Activated effector memory CD4-positive, alpha-beta T cell treated with Interleukin-2 at 50 U/mL for 16 hours (primary cell): ENCODE data around the gene GYS2.
"Not testable (repeated sequence)": the region's sequence is repeated elsewhere in the genome, so short reads cannot be mapped to it uniquely, and the experiment has no call there.

Experiments used
- DNase-seq: peaks from one replicate; pipeline ENCODE4 v3.0.0-alpha.2; 2020

Gene GYS2

DNA sequence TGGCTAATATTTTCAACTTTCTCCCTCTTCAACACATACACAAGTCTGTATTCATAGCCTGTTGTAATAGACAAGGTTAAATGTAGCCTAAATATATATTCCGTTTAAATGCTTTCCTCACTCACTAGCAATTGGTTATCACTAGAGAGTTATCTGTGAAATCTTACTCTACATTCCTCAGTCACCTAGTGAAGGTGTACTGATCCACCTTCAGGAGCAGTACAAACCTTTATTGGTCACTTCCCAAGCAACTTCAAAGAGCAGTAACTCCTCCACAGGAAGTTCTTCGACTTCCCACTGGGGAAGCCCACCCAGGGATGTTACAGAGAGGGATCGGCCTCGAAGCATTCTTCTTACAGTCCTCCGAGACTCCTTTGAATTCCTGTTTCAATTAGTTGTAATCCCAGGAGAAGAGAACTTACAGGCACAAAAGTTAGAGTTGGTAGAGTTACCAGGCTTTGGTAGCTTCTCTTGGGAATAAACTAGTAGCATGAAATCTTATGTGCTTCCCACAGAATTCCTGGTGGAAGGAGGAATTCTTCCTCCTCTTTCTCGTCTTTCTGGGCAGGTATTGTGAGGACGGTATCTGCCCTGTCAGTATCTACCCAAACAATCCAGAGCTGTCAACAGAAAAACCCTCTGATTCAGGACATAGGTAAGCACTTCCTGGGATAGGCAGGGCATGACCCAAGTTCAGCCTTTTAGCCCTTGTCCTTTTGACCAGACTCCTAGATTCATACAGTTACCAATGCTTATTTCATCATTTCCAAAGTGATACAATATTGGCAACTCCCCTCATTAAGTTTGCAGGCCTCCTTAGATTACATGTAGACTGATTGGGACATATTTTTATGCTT lies at the start of gene GYS2:
TSS of gene GYS2 (minus strand) at position 603 of the 857 bp plus-strand sequence. CDS start at position 348, 255 bp downstream.
- DNase-seq: no peak

GRCh38 chr12:21651821-21652220 lies 47.2 kb upstream of the GYS2 start:
- no peak for DNase-seq

DNA sequence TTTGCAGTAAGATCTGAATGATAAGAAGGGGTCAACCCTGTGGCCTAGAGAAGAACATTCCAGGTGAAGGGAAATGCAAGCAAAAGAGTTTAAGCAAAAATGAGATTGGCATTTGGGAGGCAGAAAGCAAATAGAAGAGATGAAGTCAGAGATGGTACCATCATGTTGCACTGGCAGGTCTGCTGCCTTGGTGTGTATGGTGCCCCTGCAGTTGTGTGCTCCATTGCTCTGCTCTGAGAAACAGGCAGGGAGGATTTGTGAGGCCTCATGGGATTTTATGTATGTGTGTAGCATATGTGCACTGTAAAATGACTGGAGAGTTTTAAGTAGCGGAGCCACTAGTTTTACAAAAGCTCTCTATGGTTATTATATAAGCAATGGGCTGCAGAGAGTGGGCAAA lies 46.4 kb upstream of the GYS2 start:
- no peak for DNase-seq

DNA sequence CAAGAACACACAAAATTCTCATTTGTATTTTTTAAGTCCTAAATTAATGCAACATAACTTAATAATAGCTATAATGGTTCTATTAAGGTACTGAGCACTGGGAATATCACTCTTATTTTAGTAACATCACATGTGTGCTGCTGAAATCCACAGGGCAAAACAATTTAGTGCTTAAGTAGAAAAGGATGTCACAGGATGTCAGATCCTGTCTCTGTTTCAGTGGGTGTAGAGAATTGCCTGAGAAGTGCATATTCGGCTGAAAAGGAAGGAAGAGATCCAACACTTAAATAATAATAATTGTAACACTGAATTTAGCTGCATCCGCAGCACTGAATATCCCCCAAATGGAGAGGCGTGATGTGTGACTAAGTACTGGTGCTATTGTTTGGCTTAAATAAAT lies 44.4 kb upstream of the GYS2 start:
- no peak for DNase-seq

DNA sequence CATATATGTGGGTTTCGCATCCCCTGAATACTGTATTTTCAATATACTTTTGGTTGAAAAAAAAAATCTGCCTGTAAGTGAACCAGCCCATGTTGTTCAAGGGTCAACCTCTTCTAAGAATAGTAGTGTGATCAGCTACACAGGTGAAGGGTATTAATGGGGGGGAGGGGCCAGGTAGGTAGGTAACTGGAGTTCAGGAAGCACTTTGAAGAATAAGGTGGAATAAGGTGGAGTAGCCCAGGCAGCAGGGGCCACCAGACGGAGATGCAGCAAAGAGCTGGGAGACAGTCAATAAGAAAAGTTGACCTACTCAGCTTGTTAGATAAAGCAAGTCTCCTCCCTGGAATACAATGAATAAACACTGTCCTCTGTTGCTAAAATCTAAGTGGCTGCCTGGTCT lies 43.7 kb upstream of the GYS2 start:
- no peak for DNase-seq

DNA sequence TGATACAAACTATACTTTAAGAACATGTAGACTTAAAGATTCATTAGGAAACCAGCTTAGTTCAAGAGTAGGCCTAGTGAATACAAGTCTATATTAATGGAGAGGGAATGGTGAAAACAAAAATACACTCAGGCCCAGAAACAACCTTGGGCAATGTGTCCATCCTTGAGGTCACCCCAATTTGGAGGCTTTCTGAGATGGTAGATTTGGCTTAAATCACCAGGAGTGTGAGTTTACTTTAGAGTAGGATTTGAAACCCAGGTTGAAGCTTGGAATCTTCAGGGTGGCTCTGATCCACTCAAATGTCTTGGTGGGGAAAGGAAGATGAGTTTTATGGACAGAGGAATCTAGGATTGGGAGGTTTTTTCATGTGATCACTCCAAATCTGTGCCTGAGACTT lies 42.5 kb upstream of the GYS2 start:
- no peak for DNase-seq

DNA sequence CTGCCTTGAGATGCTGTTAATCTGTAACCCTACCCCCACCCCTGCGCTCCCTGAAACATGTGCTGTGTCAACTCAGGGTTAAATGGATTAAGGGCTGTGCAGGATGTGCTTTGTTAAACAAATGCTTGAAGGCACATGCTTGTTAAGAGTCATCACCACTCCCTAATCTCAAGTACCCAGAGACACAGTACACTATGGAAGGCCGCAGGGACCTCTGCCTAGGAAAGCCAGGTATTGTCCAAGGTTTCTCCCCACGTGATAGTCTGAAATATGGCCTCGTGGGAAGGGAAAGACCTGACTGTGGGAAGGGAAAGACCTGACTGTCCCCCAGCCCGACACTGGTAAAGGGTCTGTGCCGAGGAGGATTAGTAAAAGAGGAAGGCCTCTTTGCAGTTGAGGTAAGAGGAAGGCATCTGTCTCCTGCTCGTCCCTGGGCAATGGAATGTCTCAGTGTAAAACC lies 40.4 kb upstream of the GYS2 start:
- DNase-seq: not testable (repeated sequence)

- DNase-seq: no peak
These were observed 39.9 kb upstream of the GYS2 start for GRCh38 chr12:21644516-21644915.

DNA sequence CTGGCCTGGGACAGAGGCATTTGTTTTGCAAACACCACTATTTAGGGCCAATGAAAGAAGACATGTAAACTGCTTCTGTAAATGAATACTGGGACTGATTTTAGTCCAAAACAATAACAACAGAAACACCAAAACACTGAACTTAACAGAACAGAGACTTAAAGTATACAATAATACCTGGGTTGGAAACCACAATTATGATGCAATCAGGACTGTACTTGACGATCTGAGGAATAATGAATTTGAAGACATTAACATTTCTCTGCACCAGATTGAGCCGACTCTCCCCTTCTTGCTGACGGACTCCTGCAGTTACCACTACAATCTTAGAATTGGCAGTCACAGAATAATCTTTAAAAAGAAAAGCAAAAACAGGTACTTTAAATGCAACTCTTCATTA lies 39.1 kb upstream of the GYS2 start:
- DNase-seq: no peak

GRCh38 chr12:21642707-21643389 lies 38.2 kb upstream of the GYS2 start:
- DNase-seq: no peak

- no peak for DNase-seq
These were observed 33.6 kb upstream of the GYS2 start for GRCh38 chr12:21638054-21638891.

GRCh38 chr12:21634245-21634644 lies 29.6 kb upstream of the GYS2 start:
- no peak for DNase-seq

- no peak for DNase-seq
These were observed 26.7 kb upstream of the GYS2 start for GRCh38 chr12:21631367-21631766.

DNA sequence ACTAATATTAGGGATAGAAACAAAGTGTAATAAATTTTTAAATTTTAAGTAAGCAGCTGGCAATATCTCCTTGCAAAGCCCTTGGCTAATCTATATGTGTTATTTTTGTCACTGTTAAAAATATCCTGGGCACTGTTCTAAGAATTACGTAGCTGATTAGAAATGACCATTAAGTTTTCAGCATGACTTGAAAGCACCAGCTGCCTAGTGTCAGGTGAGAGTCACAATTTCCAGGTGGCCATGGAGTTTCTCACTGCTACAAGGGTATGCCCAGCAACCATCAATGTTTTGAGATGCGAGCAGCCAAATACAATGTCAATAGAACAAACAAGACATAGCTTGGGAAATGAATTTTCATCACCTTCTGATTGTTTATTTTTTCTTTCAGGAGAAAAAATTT lies 23.3 kb upstream of the GYS2 start:
- DNase-seq: no peak

DNA sequence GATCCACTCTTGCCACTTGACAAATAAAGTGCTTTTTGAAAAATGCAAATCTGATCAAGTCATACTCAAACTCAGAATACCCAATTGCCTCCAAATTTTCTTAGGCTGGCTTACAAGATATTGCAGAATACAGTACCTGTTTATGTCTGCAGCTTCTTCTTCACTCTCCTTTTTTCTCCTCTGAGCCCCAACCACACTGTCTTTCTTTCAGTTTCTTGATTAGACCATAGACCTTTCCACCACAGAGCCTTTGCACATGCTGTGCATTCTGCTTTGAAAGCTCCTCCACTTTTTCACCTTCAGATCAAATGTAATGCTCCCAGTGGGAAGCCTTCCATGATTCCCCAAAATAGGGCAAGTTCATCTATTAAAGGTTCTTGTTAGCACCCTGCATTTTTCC lies 13.9 kb upstream of the GYS2 start:
- DNase-seq: no peak

GRCh38 chr12:21617030-21617429 lies 12.4 kb upstream of the GYS2 start:
- DNase-seq: no peak

DNA sequence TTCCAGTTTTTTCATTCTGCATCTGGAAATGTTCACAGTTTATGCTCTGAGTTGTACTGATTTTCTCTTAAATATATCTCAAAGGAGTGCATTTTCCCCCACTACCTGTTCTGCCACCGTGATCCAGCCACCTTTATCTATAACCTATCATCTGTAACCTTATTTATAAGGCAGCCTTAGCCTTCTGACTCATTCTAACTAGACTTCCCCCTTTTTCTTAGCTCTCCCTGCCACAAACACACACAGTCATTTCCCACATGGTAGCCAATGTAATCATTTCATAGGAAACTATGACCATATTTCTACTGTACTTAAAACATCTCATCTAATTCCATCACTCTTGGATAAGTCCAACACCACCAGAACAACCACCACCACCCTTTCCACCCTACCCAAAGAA lies 10.8 kb upstream of the GYS2 start:
- no peak for DNase-seq

GRCh38 chr12:21614506-21614905 lies 9.9 kb upstream of the GYS2 start:
- DNase-seq: no peak

- DNase-seq: no peak
These were observed 9.3 kb upstream of the GYS2 start for GRCh38 chr12:21613931-21614330.

DNA sequence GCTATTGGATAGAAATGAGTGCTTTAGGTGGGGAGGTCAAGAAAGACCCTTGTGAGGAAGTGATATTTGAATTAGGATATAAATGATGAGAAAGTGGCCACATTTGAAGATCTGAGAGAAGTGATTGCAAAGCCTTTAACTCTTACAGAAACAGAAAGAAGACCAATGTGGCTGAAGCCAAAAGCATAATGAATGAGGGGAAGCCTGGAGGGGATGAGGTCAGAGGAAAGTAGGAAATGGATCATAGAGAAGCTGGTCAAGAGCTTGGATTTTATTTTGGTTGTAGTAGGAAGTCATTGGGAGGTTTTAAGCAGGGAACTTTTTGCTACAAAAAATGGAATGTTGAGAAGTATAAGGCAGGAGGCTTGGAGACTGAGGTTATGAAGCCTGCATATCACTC lies 3.5 kb upstream of the GYS2 start:
- no peak for DNase-seq

- DNase-seq: no peak
These were observed 3.1 kb upstream of the GYS2 start for GRCh38 chr12:21607701-21608100.

- no peak for DNase-seq
These were observed 1.5 kb upstream of the GYS2 start for GRCh38 chr12:21606175-21606574.

DNA sequence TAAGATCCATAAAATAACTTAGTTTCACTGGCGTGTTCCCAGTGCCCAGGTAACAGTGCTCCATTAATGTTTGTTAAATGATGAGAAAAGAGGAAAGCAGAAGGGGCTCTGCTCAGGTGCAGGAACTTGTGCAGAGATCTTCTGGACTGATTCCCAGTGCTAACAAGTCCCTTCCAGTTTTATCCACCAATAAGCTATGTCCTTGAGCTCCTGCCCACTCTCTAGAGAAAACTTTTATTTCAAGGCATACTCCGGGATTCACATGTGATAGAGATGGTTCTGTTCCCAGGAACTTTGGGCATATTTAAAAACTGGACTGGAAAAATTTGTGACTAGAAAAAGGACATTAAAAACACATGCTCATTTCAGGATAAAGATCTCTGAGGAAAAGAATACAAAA lies 1.9 kb downstream of the GYS2 start:
- DNase-seq: no peak
